ENCODE data around the gene CD1D. TPM values are rescaled to one million over a fixed set of nuclear protein-coding genes. Genes with fewer than 3 reads are reported as not detected.
A peak's percentile ranks its signal among the peaks of the same experiment; 100 is the strongest.
"Not testable (repeated sequence)": the region's sequence is repeated elsewhere in the genome, so short reads cannot be mapped to it uniquely, and the experiment has no call there.

The CD1D gene
- total and polyA plus RNA-seq, 2 donors: 15.0 to 33.5 TPM

- 97% methylated on average over 2 of the region's 2 CpGs for WGBS
- no peaks in the 10 kb centered on the region for H3K4me1 ChIP-seq (ENCODE audit: control insufficient read depth in 2 of 2, insufficient read depth in 2 of 2, low read length in 2 of 2)
These were observed 19.2 kb upstream of the CD1D start for GRCh38 chr1:158161446-158161845.

GRCh38 chr1:158163000-158163947 lies 17.4 kb upstream of the CD1D start:
- no peaks in the 10 kb centered on the region for H3K9me3 ChIP-seq (ENCODE audit: control insufficient read depth in 2 of 2, insufficient read depth in 1 of 2, low read length in 1 of 2)
- H3K27me3 ChIP-seq (ENCODE audit: control insufficient read depth in 2 of 2, insufficient read depth in 1 of 2, low read length in 1 of 2): no peaks in the 10 kb centered on the region
- no peaks in the 10 kb centered on the region for H3K4me1 ChIP-seq (ENCODE audit: control insufficient read depth in 2 of 2, insufficient read depth in 2 of 2, low read length in 2 of 2)
- no peak for DNase-seq (ENCODE audit: low read depth in 6 of 9, low spot score in 9 of 9)
- 69% methylated on average over 3 of the region's 3 CpGs for WGBS
- no peak overlapping the region for H3K4me3 ChIP-seq (ENCODE audit: low read length in 2 of 2)
- H3K36me3 ChIP-seq (ENCODE audit: control insufficient read depth in 2 of 2, insufficient read depth in 2 of 2, low read length in 1 of 2): no peaks in the 10 kb centered on the region
- H3K27ac ChIP-seq (ENCODE audit: low read depth in 1 of 2, low read length in 1 of 2): no peak overlapping the region

More at GRCh38 chr1:158161446-158161845, 19.2 kb upstream of the CD1D start:
- Histone ChIP-seq H3K27ac (ENCODE audit: low read depth in 1 of 2, low read length in 1 of 2) (no peak overlapping the region), H3K36me3 (ENCODE audit: control insufficient read depth in 2 of 2, insufficient read depth in 2 of 2, low read length in 1 of 2) (no peaks in the 10 kb centered on the region), H3K4me3 (ENCODE audit: low read length in 2 of 2) (no peak overlapping the region), H3K27me3 (ENCODE audit: control insufficient read depth in 2 of 2, insufficient read depth in 1 of 2, low read length in 1 of 2) (no peaks in the 10 kb centered on the region), H3K9me3 (ENCODE audit: control insufficient read depth in 2 of 2, insufficient read depth in 1 of 2, low read length in 1 of 2) (no peaks in the 10 kb centered on the region)
- DNase-seq (ENCODE audit: low read depth in 6 of 9, low spot score in 9 of 9): no peak

- no peak overlapping the region for H3K4me3 ChIP-seq (ENCODE audit: low read length in 2 of 2)
- no peak for DNase-seq (ENCODE audit: low read depth in 6 of 9, low spot score in 9 of 9)
- no peaks in the 10 kb centered on the region for H3K4me1 ChIP-seq (ENCODE audit: control insufficient read depth in 2 of 2, insufficient read depth in 2 of 2, low read length in 2 of 2)
- no peak overlapping the region for H3K27ac ChIP-seq (ENCODE audit: low read depth in 1 of 2, low read length in 1 of 2)
- H3K36me3 ChIP-seq (ENCODE audit: control insufficient read depth in 2 of 2, insufficient read depth in 2 of 2, low read length in 1 of 2): no peaks in the 10 kb centered on the region
- no peaks in the 10 kb centered on the region for H3K9me3 ChIP-seq (ENCODE audit: control insufficient read depth in 2 of 2, insufficient read depth in 1 of 2, low read length in 1 of 2)
- no peaks in the 10 kb centered on the region for H3K27me3 ChIP-seq (ENCODE audit: control insufficient read depth in 2 of 2, insufficient read depth in 1 of 2, low read length in 1 of 2)
These were observed 11.6 kb upstream of the CD1D start for GRCh38 chr1:158169105-158169504.

DNA sequence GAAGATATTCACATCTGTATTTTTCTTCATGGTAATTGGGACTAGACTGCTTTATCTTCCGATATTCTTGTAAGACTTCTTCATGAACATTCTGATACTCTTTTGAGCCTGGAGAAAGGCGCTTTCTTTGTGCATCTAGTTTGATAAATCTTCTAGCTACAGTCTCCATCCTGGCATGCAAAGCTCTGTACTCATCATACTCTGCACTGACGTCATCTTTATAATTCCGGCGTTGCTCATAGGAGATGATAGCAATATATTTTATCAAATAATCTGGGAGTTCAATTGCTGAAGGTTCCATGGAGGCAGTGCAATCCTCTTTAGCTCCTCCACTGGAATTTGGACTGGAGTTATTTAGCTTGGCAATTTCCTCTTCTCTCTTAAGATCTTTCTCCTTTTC lies 4.8 kb upstream of the CD1D start:
- H3K4me1 ChIP-seq (ENCODE audit: control insufficient read depth in 2 of 2, insufficient read depth in 2 of 2, low read length in 2 of 2): peaks cover 12 to 16% of the 10 kb centered on the region in 2 donors
- 98% methylated on average over 5 of the region's 5 CpGs for WGBS

DNA sequence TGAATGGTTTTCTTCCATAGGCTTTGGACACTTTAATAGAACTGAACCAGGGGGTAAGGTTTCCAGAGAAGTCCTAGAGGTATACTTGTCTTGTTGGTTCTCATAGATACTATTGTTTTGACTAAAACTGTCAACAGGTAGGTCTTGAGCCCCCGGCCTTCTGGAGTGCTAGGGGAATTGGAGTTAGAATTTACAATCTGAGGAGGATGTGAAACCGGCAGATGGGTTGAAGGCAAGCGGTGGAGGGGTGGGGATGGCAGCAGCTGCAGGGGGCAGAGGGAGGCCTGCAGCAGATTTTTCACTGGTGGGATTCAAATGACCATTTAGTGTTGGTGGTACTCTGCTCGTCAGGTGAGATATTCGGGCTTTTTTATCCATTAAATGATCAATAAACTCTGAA lies 4.3 kb upstream of the CD1D start:
- no peak for DNase-seq (ENCODE audit: low read depth in 6 of 9, low spot score in 9 of 9)
- Histone ChIP-seq H3K27me3 (ENCODE audit: control insufficient read depth in 2 of 2, insufficient read depth in 1 of 2, low read length in 1 of 2) (peaks cover 0 to 11% of the 10 kb centered on the region in 2 donors), H3K4me1 (ENCODE audit: control insufficient read depth in 2 of 2, insufficient read depth in 2 of 2, low read length in 2 of 2) (peaks cover 14 to 17% of the 10 kb centered on the region in 2 donors), H3K36me3 (ENCODE audit: control insufficient read depth in 2 of 2, insufficient read depth in 2 of 2, low read length in 1 of 2) (no peaks in the 10 kb centered on the region), H3K27ac (ENCODE audit: low read depth in 1 of 2, low read length in 1 of 2) (no peak overlapping the region), H3K9me3 (ENCODE audit: control insufficient read depth in 2 of 2, insufficient read depth in 1 of 2, low read length in 1 of 2) (no peaks in the 10 kb centered on the region), H3K4me3 (ENCODE audit: low read length in 2 of 2) (no peak overlapping the region)
- 94% methylated on average over 5 of the region's 5 CpGs for WGBS

More for the DNA sequence above, 4.8 kb upstream of the CD1D start:
- DNase-seq (ENCODE audit: low read depth in 6 of 9, low spot score in 9 of 9); H3K27me3 ChIP-seq (ENCODE audit: control insufficient read depth in 2 of 2, insufficient read depth in 1 of 2, low read length in 1 of 2); H3K9me3 ChIP-seq (ENCODE audit: control insufficient read depth in 2 of 2, insufficient read depth in 1 of 2, low read length in 1 of 2); H3K4me3 ChIP-seq (ENCODE audit: low read length in 2 of 2); H3K36me3 ChIP-seq (ENCODE audit: control insufficient read depth in 2 of 2, insufficient read depth in 2 of 2, low read length in 1 of 2); H3K27ac ChIP-seq (ENCODE audit: low read depth in 1 of 2, low read length in 1 of 2): not testable (repeated sequence)

- H3K27ac ChIP-seq (ENCODE audit: low read depth in 1 of 2, low read length in 1 of 2); H3K36me3 ChIP-seq (ENCODE audit: control insufficient read depth in 2 of 2, insufficient read depth in 2 of 2, low read length in 1 of 2); H3K9me3 ChIP-seq (ENCODE audit: control insufficient read depth in 2 of 2, insufficient read depth in 1 of 2, low read length in 1 of 2); DNase-seq (ENCODE audit: low read depth in 6 of 9, low spot score in 9 of 9): not testable (repeated sequence)
- WGBS: 81% methylated on average over 20 of the region's 20 CpGs
- Histone ChIP-seq H3K4me3 (ENCODE audit: low read length in 2 of 2) (peak overlapping the region; percentile 28 to 41), H3K4me1 (ENCODE audit: control insufficient read depth in 2 of 2, insufficient read depth in 2 of 2, low read length in 2 of 2) (peaks cover 21 to 24% of the 10 kb centered on the region in 2 donors), H3K27me3 (ENCODE audit: control insufficient read depth in 2 of 2, insufficient read depth in 1 of 2, low read length in 1 of 2) (peaks cover 0 to 15% of the 10 kb centered on the region in 2 donors)
These were observed 3.6 kb upstream of the CD1D start for GRCh38 chr1:158176849-158177699.

GRCh38 chr1:158177700-158178450 lies 2.8 kb upstream of the CD1D start:
- H3K27me3 ChIP-seq (ENCODE audit: control insufficient read depth in 2 of 2, insufficient read depth in 1 of 2, low read length in 1 of 2): peaks cover 0 to 16% of the 10 kb centered on the region in 2 donors
- peak overlapping the region; percentile 28 to 41 for H3K4me3 ChIP-seq (ENCODE audit: low read length in 2 of 2)
- WGBS: 39% methylated on average over 34 of the region's 34 CpGs
- H3K4me1 ChIP-seq (ENCODE audit: control insufficient read depth in 2 of 2, insufficient read depth in 2 of 2, low read length in 2 of 2): peaks cover 29 to 32% of the 10 kb centered on the region in 2 donors
- H3K9me3 ChIP-seq (ENCODE audit: control insufficient read depth in 2 of 2, insufficient read depth in 1 of 2, low read length in 1 of 2): no peaks in the 10 kb centered on the region
- H3K27ac ChIP-seq (ENCODE audit: low read depth in 1 of 2, low read length in 1 of 2): no peak overlapping the region
- DNase-seq (ENCODE audit: low read depth in 6 of 9, low spot score in 9 of 9): peak in 1 of 9 donors; percentile 59
- no peaks in the 10 kb centered on the region for H3K36me3 ChIP-seq (ENCODE audit: control insufficient read depth in 2 of 2, insufficient read depth in 2 of 2, low read length in 1 of 2)

DNA sequence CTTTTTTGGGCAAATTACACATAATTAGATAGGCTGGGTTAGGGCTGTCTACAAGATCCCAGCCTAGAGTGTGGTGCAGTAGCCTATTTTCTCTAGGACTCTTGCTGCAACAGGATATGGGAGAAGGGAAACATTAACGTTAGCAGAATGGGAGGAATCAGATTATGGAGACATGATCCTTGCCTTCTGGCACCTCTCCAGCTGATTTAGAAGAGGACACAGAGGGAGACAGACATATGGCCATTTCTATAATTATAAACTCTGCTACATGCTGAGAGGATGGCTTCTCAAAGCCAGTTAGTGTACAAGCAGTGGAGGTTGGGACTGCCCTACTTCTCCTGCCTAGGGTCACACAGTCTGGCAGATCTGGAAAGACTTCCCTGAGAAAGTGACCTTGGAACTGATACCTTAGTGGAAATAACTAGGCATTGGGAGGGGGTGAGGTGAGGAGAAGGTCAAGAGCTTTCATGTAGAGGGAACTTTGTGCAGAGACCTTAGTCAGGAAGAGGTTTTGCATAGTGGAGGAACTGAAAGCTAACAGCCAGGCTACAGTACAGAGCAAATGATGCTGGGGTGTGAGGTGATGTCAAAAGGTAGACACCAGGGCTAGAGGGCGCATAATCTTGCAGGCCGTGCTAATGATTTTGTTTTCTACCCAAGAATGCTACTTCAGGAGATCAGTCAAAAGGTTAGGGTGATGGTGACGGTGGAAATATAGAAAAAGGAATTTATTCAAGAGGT lies 1.2 kb upstream of the CD1D start:
- peaks cover 0 to 16% of the 10 kb centered on the region in 2 donors for H3K27me3 ChIP-seq (ENCODE audit: control insufficient read depth in 2 of 2, insufficient read depth in 1 of 2, low read length in 1 of 2)
- H3K4me3 ChIP-seq (ENCODE audit: low read length in 2 of 2): no peak overlapping the region
- H3K9me3 ChIP-seq (ENCODE audit: control insufficient read depth in 2 of 2, insufficient read depth in 1 of 2, low read length in 1 of 2): no peaks in the 10 kb centered on the region
- H3K27ac ChIP-seq (ENCODE audit: low read depth in 1 of 2, low read length in 1 of 2): peak overlapping the region in 1 of 2 donors; percentile 42
- peak in 1 of 9 donors; percentile 67 for DNase-seq (ENCODE audit: low read depth in 6 of 9, low spot score in 9 of 9)
- 84% methylated on average over 4 of the region's 4 CpGs for WGBS
- H3K36me3 ChIP-seq (ENCODE audit: control insufficient read depth in 2 of 2, insufficient read depth in 2 of 2, low read length in 1 of 2): peaks cover 9% of the 10 kb centered on the region in 2 donors
- peaks cover 39 to 42% of the 10 kb centered on the region in 2 donors for H3K4me1 ChIP-seq (ENCODE audit: control insufficient read depth in 2 of 2, insufficient read depth in 2 of 2, low read length in 2 of 2)

All from thymus (tissue), 11 donors.